Omental fat pad (tissue), 4 donors: Measurements from ENCODE around the gene CNTN4. TPM values are rescaled to one million over a fixed set of nuclear protein-coding genes. Genes with fewer than 3 reads are reported as not detected.
A peak's percentile ranks its signal among the peaks of the same experiment; 100 is the strongest.
"Not testable (repeated sequence)": the region's sequence is repeated elsewhere in the genome, so short reads cannot be mapped to it uniquely, and the experiment has no call there.

Source experiments
- ATAC-seq: fragments of 150-250 bp; one replicate; pipeline ENCODE4 v1.9.1; 2016; ENCODE audit warnings: mild to moderate bottlenecking, moderate library complexity; ENCODE audit not compliant: low FRiP score
- DNase-seq: peaks from one replicate; pipeline ENCODE4 v3.0.0-alpha.2; 2019; ENCODE audit warnings: low spot score
- CTCF ChIP-seq, 3 donors: fragments of 450-650 bp; IDR thresholded peaks; one replicate each; pipeline ENCODE4 v1.5.1; 2016 to 2017; ENCODE audit warnings: antibody characterized with exemption in 3 of 3, mild to moderate bottlenecking in 3 of 3, moderate library complexity in 2 of 3
- total RNA-seq, 4 donors: library from RNA; depleted of rRNA; stranded (reverse); fragments of >200 nt; gene quantifications; one replicate each; pipeline ENCODE4 v1.1.0, GENCODE V29; 2016

The CNTN4 gene
- 1 to 10 TPM; 2.6 to 9.5 (median 7.2) TPM for total RNA-seq

DNA sequence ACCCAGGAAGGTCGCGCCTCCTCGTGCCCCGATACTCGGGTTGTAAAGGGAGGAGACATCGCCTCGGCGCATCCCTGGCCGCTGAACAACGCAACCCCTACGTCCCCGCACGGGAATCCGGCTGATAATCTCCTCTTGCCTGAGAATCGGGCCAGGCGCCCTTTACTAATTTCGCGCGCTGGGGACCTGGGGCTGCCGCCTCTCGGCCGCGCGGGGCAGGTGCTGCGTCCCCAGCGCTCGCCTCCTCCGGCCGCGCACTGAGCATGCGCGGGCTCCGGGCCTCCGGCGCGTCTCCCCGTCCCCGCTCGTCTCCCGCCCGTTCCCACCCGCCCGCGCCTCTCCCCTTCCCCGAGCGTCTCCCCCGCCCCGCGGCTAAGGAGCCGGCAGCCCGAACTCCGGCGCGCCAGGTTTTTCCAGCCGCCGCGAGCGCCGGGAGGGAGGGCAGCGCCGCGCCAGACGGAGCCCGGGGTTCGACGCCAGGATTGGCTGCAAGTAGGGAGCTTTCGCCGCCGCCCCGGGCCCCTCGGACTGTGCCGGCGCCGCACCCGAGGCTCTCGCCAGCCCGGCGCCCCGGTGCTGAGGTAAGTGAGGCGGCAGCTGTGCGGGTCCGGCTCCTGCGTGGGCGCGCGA, at the start of gene CNTN4:
Gene CNTN4, plus strand, starts transcription at position 469 of the 630 bp plus-strand sequence.
- TF ChIP-seq CTCF (IDR thresholded peaks at IDR 0.05): no peak
- DNase-seq (no peak), ATAC-seq (peak; percentile 85)

- DNase-seq (no peak), ATAC-seq (no peak)
- TF ChIP-seq CTCF (IDR thresholded peaks at IDR 0.05): no peak
These were observed 37.3 kb upstream of the CNTN4 start for GRCh38 chr3:2061360-2061759.

DNA sequence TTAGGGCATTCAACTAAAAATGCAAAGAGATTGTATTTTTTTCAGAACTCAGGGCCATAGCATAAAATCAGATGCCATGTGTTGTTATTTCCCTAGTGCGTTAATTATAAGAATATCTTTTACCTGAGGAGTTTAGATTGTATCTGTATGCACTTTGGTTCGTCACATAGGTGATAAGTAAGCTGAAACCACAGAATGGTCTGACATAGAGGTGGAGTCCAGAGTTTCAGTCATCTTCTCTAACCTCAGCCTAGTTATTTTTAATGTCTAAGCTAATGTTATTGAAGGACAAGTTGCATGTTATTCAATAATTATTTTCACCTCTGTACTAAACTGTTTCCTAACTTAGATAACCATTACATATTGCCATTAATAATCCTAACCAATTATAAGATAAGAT, 27.1 kb upstream of the CNTN4 start:
- DNase-seq: no peak
- no peak for TF ChIP-seq CTCF (IDR thresholded peaks at IDR 0.05)
- no peak for ATAC-seq

- no peak for DNase-seq
- no peak for TF ChIP-seq CTCF (IDR thresholded peaks at IDR 0.05)
- ATAC-seq: no peak
These were observed 19.8 kb upstream of the CNTN4 start for GRCh38 chr3:2078821-2079220.

DNA sequence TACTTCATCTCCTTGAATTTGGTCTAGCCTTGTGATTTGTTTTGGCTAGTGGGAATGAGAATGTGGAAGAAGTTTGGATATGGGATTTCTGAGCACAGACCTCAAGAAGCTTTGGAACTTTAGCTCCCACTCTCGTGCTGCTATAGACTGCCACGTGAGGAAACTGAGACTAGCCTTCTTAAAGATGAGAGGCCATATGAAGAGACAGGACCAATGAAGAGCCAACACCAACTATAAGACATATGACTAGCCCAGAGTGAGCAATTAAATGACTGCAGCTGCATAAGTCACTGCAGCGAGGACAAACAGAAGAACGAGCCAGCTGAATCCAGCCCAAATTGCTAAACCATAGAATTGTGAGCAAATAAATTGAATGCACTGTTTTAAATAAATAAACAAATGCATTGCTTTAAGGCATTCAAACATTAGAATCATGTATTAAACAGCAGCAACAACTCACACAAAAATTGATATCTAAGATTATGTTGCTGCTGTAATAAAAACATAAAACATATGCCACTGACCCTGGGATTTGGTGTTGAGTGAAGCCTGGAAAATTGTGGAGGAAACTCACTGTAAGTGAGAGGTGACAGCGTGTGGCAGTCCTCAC, 15.7 kb upstream of the CNTN4 start:
- no peak for ATAC-seq
- no peak for TF ChIP-seq CTCF (IDR thresholded peaks at IDR 0.05)
- no peak for DNase-seq

GRCh38 chr3:2083558-2083957, 15.1 kb upstream of the CNTN4 start:
- not testable (repeated sequence) for DNase-seq, ATAC-seq

DNA sequence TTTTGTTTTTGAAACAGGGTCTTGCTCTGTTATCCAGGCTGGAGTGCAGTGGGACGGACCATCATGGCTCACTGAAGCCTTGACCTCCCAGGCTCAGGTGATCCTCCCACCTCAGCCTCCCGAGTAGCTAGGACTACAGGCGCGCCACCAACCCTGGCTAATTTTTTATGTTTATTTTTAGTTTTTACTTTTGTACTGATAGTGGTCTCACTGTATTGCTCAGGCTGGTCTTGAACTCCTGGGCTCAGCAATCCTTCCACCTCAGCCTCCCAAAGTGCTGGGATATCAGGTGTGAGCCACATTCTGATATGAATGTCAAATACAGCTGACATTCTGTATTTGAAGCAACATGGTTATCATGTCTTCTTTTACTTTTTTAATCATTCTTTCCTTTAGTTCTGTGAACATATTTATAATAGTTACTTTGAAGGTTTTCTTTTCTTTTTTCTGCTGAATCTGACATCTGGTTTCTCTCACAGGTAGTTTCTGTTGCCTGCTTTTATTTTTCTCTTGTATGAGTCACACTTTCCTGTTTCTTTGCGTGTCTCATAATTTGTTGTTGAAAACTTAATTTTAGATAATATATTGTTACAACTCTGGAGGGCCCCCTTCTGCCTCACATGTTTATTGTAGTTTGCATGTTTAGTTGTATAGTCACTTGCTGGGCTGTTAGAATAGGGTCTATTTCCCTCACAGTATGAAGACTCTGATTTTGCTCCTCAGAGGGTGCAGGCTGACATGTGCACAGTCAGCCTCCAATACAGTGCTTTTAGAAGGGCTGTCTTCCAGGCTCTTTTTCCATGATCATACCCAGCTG, 8.4 kb upstream of the CNTN4 start:
- no peak for ATAC-seq
- no peak for TF ChIP-seq CTCF (IDR thresholded peaks at IDR 0.05)
- DNase-seq: no peak
